ENCODE results near the gene RBMS3. TPM values are rescaled to one million over a fixed set of nuclear protein-coding genes. Genes with fewer than 3 reads are reported as not detected.

The RBMS3 gene
- total and polyA plus RNA-seq, 2 of the 8 experiments (the other 6 are each of a cell fraction or from before 2014, with no cell fraction given), result 3.7 to 6.9 TPM

- H2BK15ac ChIP-seq (ENCODE audit: low read length), result no peak overlapping the region
- CTCF ChIA-PET (ENCODE audit: partially characterized antibody), result interaction anchor here (0.7 kb wide), 1 partner anchor 1586 kb away, joined by 3 read pairs; no protein-coding TSS in a partner anchor
- H3K4ac ChIP-seq (replicated peaks; ENCODE audit: insufficient read length, low read depth, low read length), result no peak overlapping the region
- no peak overlapping the region for H3K18ac ChIP-seq (ENCODE audit: extremely low read depth, low read length)
- POLR2A ChIA-PET (ENCODE audit: partially characterized antibody), result no interaction called here
- no peak overlapping the region for H2BK120ac ChIP-seq (replicated peaks; ENCODE audit: low read depth, low read length)
- FAIRE-seq (no peak), DNase-seq (ENCODE audit: low read depth in 1 of 2, low spot score in 2 of 2) (no peak)
- H3K36me3 ChIP-seq (ENCODE audit: control insufficient read depth in 2 of 4, insufficient read depth in 4 of 4, low read length in 3 of 4), result no peaks in the 10 kb centered on the region
- H3K4me1 ChIP-seq (replicated peaks in 1 of 4; ENCODE audit: control insufficient read depth in 3 of 4, insufficient read depth in 4 of 4, low read length in 3 of 4), result peaks cover 0 to 19% (median 10%) of the 10 kb centered on the region in 4 experiments; a peak in 5 of 7 replicates
- no peaks in the 10 kb centered on the region for H4K20me1 ChIP-seq (replicated peaks in 1 of 2; ENCODE audit: control insufficient read depth in 1 of 2, insufficient read depth in 2 of 2, low read length in 2 of 2)
- H2BK12ac ChIP-seq (ENCODE audit: low read depth, low read length), result no peak overlapping the region
- no peak overlapping the region for H2BK20ac ChIP-seq (ENCODE audit: low read length)
- no peak overlapping the region for H3K27ac ChIP-seq (ENCODE audit: low read depth, low read length)
- H3K14ac ChIP-seq (ENCODE audit: insufficient read length), result no peak overlapping the region
- H3K56ac ChIP-seq (replicated peaks; ENCODE audit: insufficient read length, low read depth, low read length), result no peak overlapping the region
- H4K91ac ChIP-seq (replicated peaks; ENCODE audit: insufficient read length, low read length), result no peak overlapping the region
- 81 to 100% methylated on average over 1 to 4 of the region's 4 CpGs for WGBS, 2 experiments (ENCODE audit: extremely low coverage in 1 of 2, insufficient coverage in 1 of 2, insufficient read length in 1 of 2, insufficient replicate concordance in 2 of 2, low coverage in 1 of 2, low lambda C conversion rate in 2 of 2, missing lambda C conversion rate in 1 of 2)
- H4K5ac ChIP-seq (ENCODE audit: insufficient read length, low read depth, low read length), result no peak overlapping the region
- H3K9ac ChIP-seq (replicated peaks in 1 of 4; ENCODE audit: extremely low read depth in 1 of 4, low read depth in 3 of 4, low read length in 3 of 4), result no peak overlapping the region
- no peak overlapping the region for H2BK5ac ChIP-seq (ENCODE audit: low read depth, low read length)
- H3K4me3 ChIP-seq (ENCODE audit: extremely low read depth in 1 of 4, insufficient read depth in 2 of 4, low read depth in 3 of 4, low read length in 4 of 4), result peak overlapping the region in 3 of 4 experiments; percentile 3 to 65 (median 4); a peak in 3 of 8 replicates
- H3K79me2 ChIP-seq (ENCODE audit: control insufficient read depth in 1 of 2, insufficient read depth in 2 of 2, low read length in 2 of 2), result no peaks in the 10 kb centered on the region
- H3K23ac ChIP-seq (ENCODE audit: insufficient read length), result no peak overlapping the region
- H3K4me2 ChIP-seq (ENCODE audit: insufficient read depth in 1 of 2, low read depth in 2 of 2, low read length in 2 of 2), result peak overlapping the region; percentile 81 to 83; a peak in 2 of 4 replicates
- no peaks in the 10 kb centered on the region for H3K79me1 ChIP-seq (ENCODE audit: low read depth, low read length)
- no peaks in the 10 kb centered on the region for H3K9me3 ChIP-seq (ENCODE audit: insufficient read depth in 2 of 2, low read depth in 1 of 2, low read length in 1 of 2)
- H2AK5ac ChIP-seq (ENCODE audit: low read depth, low read length), result no peak overlapping the region
- H2AFZ ChIP-seq (ENCODE audit: low read length), result no peak overlapping the region
- TF ChIP-seq BRCA1 (IDR thresholded peaks at IDR 0.05; ENCODE audit: low read depth, low read length) (no peak), GABPA (IDR thresholded peaks at IDR 0.05; ENCODE audit: borderline replicate concordance, insufficient read depth, low read length) (no peak), MAX (IDR thresholded peaks at IDR 0.05) (no peak), TAF1 (IDR thresholded peaks at IDR 0.05; ENCODE audit: low read depth, low read length) (no peak), SRF (IDR thresholded peaks at IDR 0.05; ENCODE audit: low read depth, low read length) (no peak), USF2 (IDR thresholded peaks at IDR 0.05; ENCODE audit: low read length) (no peak), GTF2F1 (IDR thresholded peaks at IDR 0.05; ENCODE audit: borderline replicate concordance, low read depth, low read length) (no peak)
- H3K27me3 ChIP-seq (replicated peaks in 1 of 4; ENCODE audit: control insufficient read depth in 3 of 4, extremely low read depth in 1 of 4, insufficient read depth in 3 of 4, low read length in 3 of 4), result no peaks in the 10 kb centered on the region
- H3K23me2 ChIP-seq (ENCODE audit: low read depth, low read length), result peaks cover 2% of the 10 kb centered on the region
- no peak overlapping the region for H4K8ac ChIP-seq (ENCODE audit: extremely low read depth, insufficient read depth, low read length)
Observed at GRCh38 chr3:29283231-29284119, 2.6 kb downstream of the RBMS3 start.
